ENCODE measurements around the gene KCNH2.

Gene KCNH2

GRCh38 chr7:150978126-150978789 lies at the start of gene KCNH2:
Gene KCNH2 (minus strand): TSS chr7:150978321. CDS start chr7:150977913, 408 bp downstream.
- ChIA-PET CTCF (interaction anchor here (0.6 to 2.8 kb wide), 5 partner anchors 13 to 132 kb away, joined by 3 to 19 read pairs (median 4); no protein-coding TSS in a partner anchor), POLR2A (interaction anchor here (0.7 to 1.2 kb wide), 5 partner anchors 13 to 1388 kb away, joined by 3 to 6 read pairs (median 4); partner anchors contain the start of gene ABCB8)
- H3K27ac ChIP-seq (ENCODE audit: extremely low read depth, low read depth, low read length) = no peak within 1 kb of the TSS; the same call in 1 of the 2 replicates
- H3K9me3 ChIP-seq (ENCODE audit: control insufficient read depth, insufficient read depth, low read depth, low read length) = no peaks in the 10 kb centered on the region
- no peaks in the 10 kb centered on the region for H3K36me3 ChIP-seq (ENCODE audit: control insufficient read depth in 2 of 2, insufficient read depth in 1 of 2, low read length in 2 of 2)
- H3K4me1 ChIP-seq (ENCODE audit: control insufficient read depth, insufficient read depth, low read length) = no peaks in the 10 kb centered on the region; the same call in 1 of the 2 replicates
- peak within 1 kb of the TSS; percentile 32 for H3K4me3 ChIP-seq (ENCODE audit: low read depth, low read length)
- TF ChIP-seq SP2 (tag by site-specific recombination; IDR thresholded peaks at IDR 0.05) (peak; percentile 56), ZNF624 (tag by site-specific recombination; IDR thresholded peaks at IDR 0.05) (no peak), ZBTB21 (tag by site-specific recombination; IDR thresholded peaks at IDR 0.05) (no peak), ZNF175 (tag by site-specific recombination; IDR thresholded peaks at IDR 0.05) (no peak), ZXDB (tag by site-specific recombination; IDR thresholded peaks at IDR 0.05) (no peak), ZSCAN30 (tag by site-specific recombination; IDR thresholded peaks at IDR 0.05) (no peak), REST (tag by site-specific recombination; IDR thresholded peaks at IDR 0.05) (no peak), ZNF600 (tag by site-specific recombination; IDR thresholded peaks at IDR 0.05) (peak; percentile 47; the same call in 1 of the 2 replicates), EGR2 (tag by site-specific recombination; IDR thresholded peaks at IDR 0.05; ENCODE audit: low read depth) (no peak), ZNF324 (tag by site-specific recombination; IDR thresholded peaks at IDR 0.05) (no peak), ZNF488 (tag by site-specific recombination; IDR thresholded peaks at IDR 0.05) (no peak), TRIM28 (IDR thresholded peaks at IDR 0.05; ENCODE audit: borderline replicate concordance, low read length) (no peak), MZF1 (tag by site-specific recombination; IDR thresholded peaks at IDR 0.05; ENCODE audit: borderline replicate concordance) (no peak), ZNF621 (tag by site-specific recombination; IDR thresholded peaks at IDR 0.05) (no peak), ZNF549 (tag by site-specific recombination; IDR thresholded peaks at IDR 0.05) (no peak), ZIC2 (tag by site-specific recombination; IDR thresholded peaks at IDR 0.05) (no peak), ZNF350 (tag by site-specific recombination; IDR thresholded peaks at IDR 0.05) (no peak), ZNF37A (tag by site-specific recombination; IDR thresholded peaks at IDR 0.05) (no peak), ZNF214 (tag by site-specific recombination; IDR thresholded peaks at IDR 0.05; ENCODE audit: borderline replicate concordance) (no peak), ZNF148 (tag by site-specific recombination; IDR thresholded peaks at IDR 0.05; ENCODE audit: borderline replicate concordance) (no peak), ZBTB49 (tag by site-specific recombination; IDR thresholded peaks at IDR 0.05; ENCODE audit: low read depth) (no peak), ZNF138 (tag by site-specific recombination; IDR thresholded peaks at IDR 0.05; ENCODE audit: borderline replicate concordance) (no peak), ZNF2 (tag by site-specific recombination; IDR thresholded peaks at IDR 0.05) (no peak), ZNF510 (tag by site-specific recombination; IDR thresholded peaks at IDR 0.05; ENCODE audit: insufficient replicate concordance) (no peak), GLIS2 (tag by site-specific recombination; IDR thresholded peaks at IDR 0.05) (peak; percentile 49; the same call in 1 of the 2 replicates), ZSCAN23 (tag by site-specific recombination; IDR thresholded peaks at IDR 0.05) (no peak), KLF16 (tag by site-specific recombination; IDR thresholded peaks at IDR 0.05) (no peak), ZNF623 (tag by site-specific recombination; IDR thresholded peaks at IDR 0.05) (no peak), ZNF830 (tag by site-specific recombination; IDR thresholded peaks at IDR 0.05; ENCODE audit: low read depth) (no peak), ZNF416 (tag by site-specific recombination; IDR thresholded peaks at IDR 0.05) (no peak), ZFP41 (tag by site-specific recombination; IDR thresholded peaks at IDR 0.05; ENCODE audit: borderline replicate concordance) (no peak)

All from HEK293 (cell line).